Heart left ventricle (tissue), 13 donors: ENCODE measurements around the gene PLEKHG4.

Source experiments
- POLR2A ChIP-seq, 2 donors: fragments of 450-650 bp; IDR thresholded peaks; one replicate each; pipeline ENCODE4 v1.6.1; 2017; ENCODE audit warnings: antibody characterized with exemption in 2 of 2, mild to moderate bottlenecking in 2 of 2, moderate library complexity in 2 of 2
- TF ChIP-seq, protein P1 (sequence below), 12 donors: fragments of 200-600 bp; sonication (generic) in 4 of 12; IDR thresholded peaks; one replicate each; pipeline versions ENCODE4 v1.5.0 to v1.8.0; 2018 to 2022; ENCODE audit warnings: antibody characterized with exemption in 12 of 12, mild to moderate bottlenecking in 5 of 12
- donor health status: ischemic (EF 13 %, LVEDD 7.1; RV severe dilation, severe dysfunction).
- donor health status: DM: no; HTN: yes; CAD: no.
- donor health status: DM: no; HTN: no; CAD: no.
- donor health status: ischemic (EF 25% LVEDD 6.9; RV normal size, moderate dysfunction).
- donor health status: ischemic (EF 25% LVEDD 5.7; RV mildly dilated, moderate dysfunction).
- donor health status: ischemic (EF 35%, LVEDD 5.7; RV mildly dilated, moderate dysfunction).
- donor health status: nonischemic (EF 11% LVEDD 7.7; RV severe dilation, severe dysfunction).
- donor health status: DM: yes; HTN: yes; CAD: no.
- donor health status: PGD.
- donor health status: ischemic (EF 29% LVEDD 5.4; RV normal size, mild dysfunction).
- donor health status: nonischemic (EF 23%, LVEDD 6.1; RV moderate dilation, normal function).

DNA sequence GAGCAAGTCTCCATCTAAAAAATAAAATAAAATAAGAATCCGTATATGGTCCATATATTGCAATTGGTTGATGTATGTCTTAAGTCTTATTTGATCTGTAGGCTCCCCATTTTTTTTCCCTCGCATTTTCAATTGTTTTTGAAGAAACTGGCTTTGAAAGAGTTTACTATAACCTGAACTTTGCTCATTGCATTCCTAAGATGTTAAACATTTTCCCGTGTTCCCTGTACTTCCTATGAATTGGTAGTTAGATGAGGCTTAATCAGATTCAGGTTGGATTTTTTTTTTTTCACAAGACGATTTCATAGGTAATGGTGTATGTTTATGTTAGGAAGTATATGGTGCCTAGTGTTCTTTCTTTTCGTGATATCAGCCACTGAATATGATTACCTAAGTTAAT lies 50.6 kb downstream of the PLEKHG4 start:
- TF ChIP-seq POLR2A (IDR thresholded peaks at IDR 0.05), result no peak
- TF ChIP-seq, protein P1, sequence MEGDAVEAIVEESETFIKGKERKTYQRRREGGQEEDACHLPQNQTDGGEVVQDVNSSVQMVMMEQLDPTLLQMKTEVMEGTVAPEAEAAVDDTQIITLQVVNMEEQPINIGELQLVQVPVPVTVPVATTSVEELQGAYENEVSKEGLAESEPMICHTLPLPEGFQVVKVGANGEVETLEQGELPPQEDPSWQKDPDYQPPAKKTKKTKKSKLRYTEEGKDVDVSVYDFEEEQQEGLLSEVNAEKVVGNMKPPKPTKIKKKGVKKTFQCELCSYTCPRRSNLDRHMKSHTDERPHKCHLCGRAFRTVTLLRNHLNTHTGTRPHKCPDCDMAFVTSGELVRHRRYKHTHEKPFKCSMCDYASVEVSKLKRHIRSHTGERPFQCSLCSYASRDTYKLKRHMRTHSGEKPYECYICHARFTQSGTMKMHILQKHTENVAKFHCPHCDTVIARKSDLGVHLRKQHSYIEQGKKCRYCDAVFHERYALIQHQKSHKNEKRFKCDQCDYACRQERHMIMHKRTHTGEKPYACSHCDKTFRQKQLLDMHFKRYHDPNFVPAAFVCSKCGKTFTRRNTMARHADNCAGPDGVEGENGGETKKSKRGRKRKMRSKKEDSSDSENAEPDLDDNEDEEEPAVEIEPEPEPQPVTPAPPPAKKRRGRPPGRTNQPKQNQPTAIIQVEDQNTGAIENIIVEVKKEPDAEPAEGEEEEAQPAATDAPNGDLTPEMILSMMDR (IDR thresholded peaks at IDR 0.05), result no peak
